Inflammatory macrophage (primary cell): ENCODE data around the gene FAM221B.

ENCODE experiments used
- DNase-seq, 2 donors: peaks; one replicate each; pipeline ENCODE4 v3.0.0-alpha.2; 2020 to 2022

FAM221B gene

GRCh38 chr9:35790385-35791296 lies 37.9 kb downstream of the FAM221B start:
- DNase-seq: peak; percentile 64 to 69

GRCh38 chr9:35790025-35790384 lies 38.5 kb downstream of the FAM221B start:
- DNase-seq: no peak

- DNase-seq: no peak
Observed at GRCh38 chr9:35789541-35789940, 39.0 kb downstream of the FAM221B start.

- DNase-seq: no peak
Observed at GRCh38 chr9:35783418-35783817, 45.1 kb downstream of the FAM221B start.

GRCh38 chr9:35781066-35781465 lies 47.5 kb downstream of the FAM221B start:
- no peak for DNase-seq

GRCh38 chr9:35778496-35778895 lies 50.0 kb downstream of the FAM221B start:
- DNase-seq: no peak

- DNase-seq: no peak
Observed at GRCh38 chr9:35776018-35776417, 52.5 kb downstream of the FAM221B start.

- peak; percentile 81 to 82 for DNase-seq
Observed at GRCh38 chr9:35774907-35775635, 53.5 kb downstream of the FAM221B start.

GRCh38 chr9:35771943-35772342 lies 56.6 kb downstream of the FAM221B start:
- no peak for DNase-seq

- DNase-seq: no peak
Observed at GRCh38 chr9:35771534-35771933, 57.0 kb downstream of the FAM221B start.

GRCh38 chr9:35771075-35771433 lies 57.5 kb downstream of the FAM221B start:
- no peak for DNase-seq

GRCh38 chr9:35769763-35770162 lies 58.8 kb downstream of the FAM221B start:
- DNase-seq: no peak

- no peak for DNase-seq
Observed at GRCh38 chr9:35767458-35767857, 61.1 kb downstream of the FAM221B start.

GRCh38 chr9:35766997-35767396 lies 61.5 kb downstream of the FAM221B start:
- no peak for DNase-seq
